ENCODE measurements around the gene PYGB. TPM values are rescaled to one million over a fixed set of nuclear protein-coding genes. Genes with fewer than 3 reads are reported as not detected.

The PYGB gene
- total RNA-seq, 1 experiment from 2014 or later: 220 TPM

GRCh38 chr20:25236450-25237304, 11.2 kb upstream of the PYGB start:
- Histone ChIP-seq H3K9me3 (ENCODE audit: control insufficient read depth, insufficient read depth, low read depth, low read length) (no peaks in the 10 kb centered on the region), H3K36me3 (ENCODE audit: control insufficient read depth, insufficient read depth, low read length) (no peaks in the 10 kb centered on the region), H3K4me3 (ENCODE audit: low read depth in 2 of 2, low read length in 2 of 2) (peak overlapping the region in 1 of 2 experiments; percentile 8; a peak in 1 of 4 replicates), H3K4me1 (ENCODE audit: control insufficient read depth, insufficient read depth, low read length) (peaks cover 80% of the 10 kb centered on the region), H3K27ac (ENCODE audit: low read length) (peak overlapping the region; percentile 100), H3K27me3 (ENCODE audit: control insufficient read depth, insufficient read depth, low read length) (no peaks in the 10 kb centered on the region)
- intact Hi-C loops (cut with micrococcal nuclease; ENCODE audit: unreplicated experiment) (no loop called here), in situ Hi-C loops (cut with HindIII; ENCODE audit: low pct_unique_long_range_greater_than_20kb, low sequenced_read_pairs) (no loop called here)
- no peak for DNase-seq (ENCODE audit: low read depth, low spot score)
- ChIA-PET POLR2A (interaction anchor here (0.6 to 1.1 kb wide), 3 partner anchors 11 to 50 kb away, joined by 3 to 7 read pairs (median 4); partner anchors contain the start of gene PYGB), CTCF (interaction anchor here (0.8 to 1.4 kb wide), 2 partner anchors 10 to 58 kb away, joined by 4 to 5 read pairs; no protein-coding TSS in a partner anchor)
- no TSS peak for BruUV-seq (replicated peaks)
- TF ChIP-seq TCF7L2 (IDR thresholded peaks at IDR 0.05; ENCODE audit: low read depth, low read length) (no peak), REST (IDR thresholded peaks at IDR 0.05; ENCODE audit: insufficient read depth in 1 of 2, low read depth in 2 of 2, low read length in 1 of 2) (no peak), SIN3A (IDR thresholded peaks at IDR 0.05; ENCODE audit: borderline replicate concordance, insufficient read depth, low read depth, low read length) (no peak), POLR2AphosphoS5 (IDR thresholded peaks at IDR 0.05; ENCODE audit: low read depth, low read length) (no peak)
- peak; percentile 23 for ATAC-seq

GRCh38 chr20:25237610-25238318, 10.1 kb upstream of the PYGB start:
- in situ Hi-C loops (cut with HindIII; ENCODE audit: low pct_unique_long_range_greater_than_20kb, low sequenced_read_pairs): no loop called here
- peak overlapping the region in 1 of 2 experiments; percentile 3; a peak in 1 of 4 replicates for H3K4me3 ChIP-seq (ENCODE audit: low read depth in 2 of 2, low read length in 2 of 2)
- H3K27ac ChIP-seq (ENCODE audit: low read length): peak overlapping the region; percentile 100
- DNase-seq (ENCODE audit: low read depth, low spot score) (peak; percentile 97), ATAC-seq (peak; percentile 87)
- intact Hi-C loops (cut with micrococcal nuclease; ENCODE audit: unreplicated experiment): no loop called here
- H3K4me1 ChIP-seq (ENCODE audit: control insufficient read depth, insufficient read depth, low read length): peaks cover 74% of the 10 kb centered on the region
- no peaks in the 10 kb centered on the region for H3K36me3 ChIP-seq (ENCODE audit: control insufficient read depth, insufficient read depth, low read length)
- no peaks in the 10 kb centered on the region for H3K27me3 ChIP-seq (ENCODE audit: control insufficient read depth, insufficient read depth, low read length)
- H3K9me3 ChIP-seq (ENCODE audit: control insufficient read depth, insufficient read depth, low read depth, low read length): no peaks in the 10 kb centered on the region
- ChIA-PET CTCF (interaction anchor here (1.4 kb wide), 1 partner anchor 9 kb away, joined by 4 read pairs; no protein-coding TSS in a partner anchor), POLR2A (no interaction called here)
- BruUV-seq (replicated peaks): no TSS peak
- TF ChIP-seq SIN3A (IDR thresholded peaks at IDR 0.05; ENCODE audit: borderline replicate concordance, insufficient read depth, low read depth, low read length) (peak; percentile 88; the same call in 1 of the 2 replicates), TCF7L2 (IDR thresholded peaks at IDR 0.05; ENCODE audit: low read depth, low read length) (peak; percentile 51; the same call in 1 of the 2 replicates), REST (IDR thresholded peaks at IDR 0.05; ENCODE audit: insufficient read depth in 1 of 2, low read depth in 2 of 2, low read length in 1 of 2) (0 out of 4 replicates have a peak, but pooled peaks of 1 of the 2 experiments have one; percentile 25), POLR2AphosphoS5 (IDR thresholded peaks at IDR 0.05; ENCODE audit: low read depth, low read length) (peak; percentile 89; the same call in 1 of the 2 replicates), CTCF (IDR thresholded peaks at IDR 0.05) (no peak)

Measured in Panc1 (cell line).